NCI-H748 (cell line): ENCODE data around the gene ATRN.
"Not testable (repeated sequence)": the region's sequence is repeated elsewhere in the genome, so short reads cannot be mapped to it uniquely, and the experiment has no call there.

Source experiments
- DNase-seq: peaks from one replicate; lab custom pipeline; 2025; ENCODE audit not compliant: unreplicated experiment; lab: John Stamatoyannopoulos, UW

Gene ATRN

DNA sequence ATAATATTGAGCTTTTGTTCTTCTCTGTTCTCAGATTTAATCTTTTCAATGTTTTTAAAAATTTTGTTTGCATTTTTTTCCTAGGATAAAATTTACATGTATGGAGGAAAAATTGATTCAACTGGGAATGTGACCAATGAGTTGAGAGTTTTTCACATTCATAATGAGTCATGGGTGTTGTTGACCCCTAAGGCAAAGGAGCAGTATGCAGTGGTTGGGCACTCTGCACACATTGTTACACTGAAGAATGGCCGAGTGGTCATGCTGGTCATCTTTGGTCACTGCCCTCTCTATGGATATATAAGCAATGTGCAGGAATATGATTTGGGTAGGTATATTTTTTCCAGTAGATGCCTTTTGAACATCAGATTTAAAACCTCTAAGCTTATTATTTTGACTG is 89.8 kb downstream of the ATRN start:
- DNase-seq = no peak

DNA sequence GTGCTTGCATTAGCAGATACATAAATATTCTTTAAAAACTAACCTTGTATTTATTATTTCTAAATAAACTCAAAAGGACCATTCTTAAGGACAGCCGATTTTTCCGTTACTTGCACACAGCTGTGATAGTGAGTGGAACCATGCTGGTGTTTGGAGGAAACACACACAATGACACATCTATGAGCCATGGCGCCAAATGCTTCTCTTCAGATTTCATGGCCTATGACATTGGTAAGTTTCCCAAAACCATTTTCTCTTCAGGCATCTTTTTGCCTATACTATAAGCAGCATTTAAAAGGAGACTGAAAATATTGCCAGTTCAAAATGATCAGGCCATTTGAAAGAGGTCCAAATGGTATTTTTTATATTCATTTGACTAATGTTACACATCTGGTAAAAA is 92.3 kb downstream of the ATRN start:
- DNase-seq = no peak

DNA sequence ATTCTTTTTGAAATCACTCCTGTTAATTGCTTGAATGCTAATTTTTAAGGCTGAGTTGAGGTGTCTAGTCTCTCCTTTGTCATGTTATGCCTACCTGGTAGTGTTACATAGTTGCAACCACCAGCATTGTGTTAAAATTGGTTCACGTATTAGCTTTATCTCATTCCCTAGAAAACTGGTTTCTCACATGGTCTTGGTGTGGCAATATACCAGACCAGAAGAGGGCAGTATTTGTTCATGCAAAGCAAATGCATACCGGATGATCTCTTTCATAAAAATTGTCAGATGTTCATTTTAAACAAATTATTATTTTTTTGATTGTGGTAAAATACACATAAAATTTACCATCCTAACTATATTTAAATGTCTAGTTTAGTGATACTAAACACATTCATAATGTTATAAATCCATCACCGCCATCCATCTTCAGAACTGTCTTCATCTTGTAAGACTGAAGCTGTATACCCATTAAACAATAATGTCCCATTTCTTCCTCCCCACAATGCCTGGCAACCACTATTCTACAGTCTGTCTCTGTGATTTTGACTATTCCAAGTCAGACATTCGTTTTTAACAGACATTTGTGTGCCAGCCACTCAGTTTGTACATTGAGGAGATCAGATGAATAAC is 92.8 kb downstream of the ATRN start:
- peak; percentile 62 for DNase-seq

DNA sequence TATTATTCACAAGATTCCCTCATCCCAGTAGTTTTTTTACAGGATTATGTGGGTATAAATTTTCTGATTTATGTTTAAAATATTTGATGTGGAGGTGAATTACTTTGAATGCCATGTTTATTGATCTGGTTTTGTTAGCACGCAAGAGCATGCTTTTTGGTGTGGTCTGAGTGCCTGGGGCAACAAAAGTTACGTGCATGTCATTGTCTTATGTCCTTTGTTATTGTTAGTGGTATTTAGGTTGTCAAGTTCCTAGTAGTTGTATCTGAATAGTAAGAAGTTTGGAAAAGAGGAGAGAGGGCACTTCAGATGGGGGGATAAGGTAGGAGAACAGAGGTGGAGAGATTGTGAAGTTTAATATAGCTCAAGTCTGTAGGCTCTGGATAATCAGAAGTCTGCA is 95.0 kb downstream of the ATRN start:
- no peak for DNase-seq

DNA sequence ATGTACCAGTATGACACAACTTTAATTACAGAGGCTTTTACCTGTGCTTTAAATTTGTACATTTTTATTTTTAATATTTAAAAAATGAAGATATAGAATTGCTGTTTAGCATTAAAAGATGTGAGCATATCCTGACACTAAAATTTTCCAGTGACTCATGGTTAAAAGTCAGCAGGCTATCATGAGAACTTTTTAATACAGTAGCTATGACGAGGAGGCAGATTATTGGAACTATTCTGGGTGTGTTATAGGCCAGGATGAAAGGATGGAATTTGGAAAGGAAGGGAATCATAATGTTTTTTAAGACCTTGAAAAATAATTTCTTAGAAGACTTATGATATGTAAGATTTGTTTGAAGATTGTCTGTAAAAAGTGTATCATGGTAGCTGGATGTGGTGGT is 101.3 kb downstream of the ATRN start:
- no peak for DNase-seq

DNA sequence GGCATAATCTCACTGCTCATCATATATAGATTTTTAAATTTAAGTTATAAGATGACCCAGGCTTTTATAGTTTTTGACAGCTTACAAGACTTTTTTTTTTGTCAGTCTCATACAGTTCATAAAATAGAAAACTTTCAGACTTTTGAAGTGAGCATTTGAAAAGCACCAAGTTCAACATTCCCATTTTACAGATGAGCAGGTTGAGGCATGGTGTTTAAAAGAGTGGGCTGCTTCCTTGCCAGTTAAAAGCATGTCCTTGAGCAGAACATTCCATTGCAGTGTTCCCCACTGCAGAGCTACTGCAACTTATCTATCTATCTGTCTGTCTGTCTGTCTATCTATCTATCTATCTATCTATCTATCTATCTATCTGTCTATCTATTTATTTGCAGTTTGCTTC is 105.5 kb downstream of the ATRN start:
- DNase-seq = no peak

DNA sequence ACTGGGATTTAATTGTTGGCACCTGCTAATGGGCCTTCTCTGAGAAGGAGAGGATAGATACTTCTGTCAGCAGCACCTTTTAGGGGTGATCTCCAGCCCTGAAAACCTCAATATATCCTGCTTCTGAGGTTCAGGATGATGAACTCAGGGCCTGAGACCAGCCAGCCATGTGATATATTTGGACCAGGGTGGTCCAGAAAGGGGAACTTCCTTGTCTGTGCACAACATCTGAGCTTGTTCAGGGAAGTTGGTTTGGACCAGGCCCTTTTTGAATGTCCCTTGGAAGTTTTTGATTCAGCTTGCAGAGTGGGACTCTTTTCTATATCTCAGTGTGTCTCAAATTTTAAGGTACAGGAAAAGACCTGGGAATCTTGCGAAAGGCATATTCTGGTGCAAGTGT is 106.5 kb downstream of the ATRN start:
- DNase-seq = no peak

DNA sequence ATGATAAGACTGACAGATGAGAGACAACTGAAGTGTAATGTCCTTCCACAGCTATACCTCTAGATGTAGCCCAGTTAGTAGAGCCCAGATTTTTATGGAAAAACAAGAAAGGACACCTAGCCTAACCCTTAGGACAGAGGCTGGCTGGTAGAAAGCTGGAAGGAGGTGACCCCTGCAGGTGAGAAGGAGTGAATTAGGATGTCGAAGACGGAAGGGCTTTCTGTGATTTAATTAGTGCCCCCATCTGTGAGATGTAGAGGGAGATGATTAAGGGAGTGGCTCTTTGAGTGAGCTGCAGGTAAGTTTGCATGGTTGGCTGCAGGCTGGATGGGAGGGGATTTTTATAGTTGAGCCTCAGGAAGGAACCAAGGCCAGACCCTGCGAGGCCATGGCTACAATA is 109.6 kb downstream of the ATRN start:
- DNase-seq = no peak

DNA sequence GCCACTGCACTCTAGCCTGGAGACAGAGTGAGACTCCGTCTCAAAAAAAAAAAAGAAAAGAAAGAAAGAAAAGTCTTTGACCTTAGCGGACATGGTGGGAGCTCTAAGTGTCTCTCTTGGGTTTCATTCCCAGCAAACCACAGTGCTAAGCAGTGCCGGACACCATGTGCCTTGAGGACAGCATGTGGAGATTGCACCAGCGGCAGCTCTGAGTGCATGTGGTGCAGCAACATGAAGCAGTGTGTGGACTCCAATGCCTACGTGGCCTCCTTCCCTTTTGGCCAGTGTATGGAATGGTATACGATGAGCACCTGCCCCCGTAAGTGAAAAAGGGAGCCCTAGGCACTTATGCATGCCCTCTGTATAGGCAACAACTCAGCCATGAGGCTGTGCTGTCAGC is 112.9 kb downstream of the ATRN start:
- no peak for DNase-seq

DNA sequence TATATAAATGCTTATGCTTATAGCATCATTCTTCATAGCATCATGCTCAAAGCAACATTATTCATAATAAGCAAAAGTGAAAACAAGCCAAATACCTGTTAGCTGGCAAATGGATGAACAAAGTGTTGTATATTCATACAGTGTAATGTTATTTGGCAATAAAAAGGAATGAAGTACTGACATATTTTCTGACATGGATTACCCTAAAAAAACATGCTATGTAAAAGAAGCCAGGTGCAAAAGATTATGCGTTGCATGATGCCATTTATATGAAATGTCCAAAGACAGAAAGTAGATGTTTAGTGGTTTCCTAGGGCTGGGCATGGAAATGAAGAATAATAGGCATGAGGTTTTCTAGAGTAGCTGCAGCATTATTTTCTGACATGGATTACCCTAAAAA is 115.3 kb downstream of the ATRN start:
- DNase-seq = no peak

DNA sequence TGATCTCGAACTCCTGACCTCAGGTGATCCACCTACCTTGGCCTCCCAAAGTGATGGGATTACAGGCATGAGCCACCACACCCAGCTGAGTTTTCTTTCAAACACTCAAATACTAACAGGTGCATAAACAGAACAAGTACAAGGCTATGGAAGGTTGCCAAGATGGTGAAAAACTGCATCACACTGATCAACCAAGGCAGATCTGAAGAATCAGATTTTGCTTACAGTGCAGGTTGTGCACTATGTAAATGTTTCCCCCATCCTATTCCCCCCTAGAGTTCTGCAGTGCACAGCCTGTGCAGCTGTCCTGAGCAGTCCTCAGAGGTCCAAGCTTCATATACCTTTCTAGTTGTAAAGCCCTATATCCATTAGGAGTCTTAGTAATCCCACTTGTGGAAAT is 119.3 kb downstream of the ATRN start:
- DNase-seq = no peak

DNA sequence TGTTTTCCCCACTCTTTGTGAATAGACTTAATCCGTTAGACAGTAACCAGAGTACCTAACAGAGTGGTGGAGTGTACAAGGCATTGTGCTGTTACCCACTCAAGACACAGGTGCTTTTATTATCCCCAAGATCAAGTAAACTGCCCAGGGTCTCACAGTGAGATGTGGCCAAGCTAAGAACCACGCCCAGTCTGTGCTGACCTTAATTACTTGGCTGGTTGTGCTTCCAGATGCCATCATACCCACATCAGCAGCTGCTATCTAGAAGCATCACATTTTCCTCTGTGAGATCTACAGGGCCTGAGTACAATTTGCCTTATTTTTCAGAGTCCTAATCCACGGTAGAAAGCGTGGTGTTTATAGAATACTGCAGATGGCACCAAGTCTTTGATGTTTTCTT is 122.1 kb downstream of the ATRN start:
- no peak for DNase-seq

DNA sequence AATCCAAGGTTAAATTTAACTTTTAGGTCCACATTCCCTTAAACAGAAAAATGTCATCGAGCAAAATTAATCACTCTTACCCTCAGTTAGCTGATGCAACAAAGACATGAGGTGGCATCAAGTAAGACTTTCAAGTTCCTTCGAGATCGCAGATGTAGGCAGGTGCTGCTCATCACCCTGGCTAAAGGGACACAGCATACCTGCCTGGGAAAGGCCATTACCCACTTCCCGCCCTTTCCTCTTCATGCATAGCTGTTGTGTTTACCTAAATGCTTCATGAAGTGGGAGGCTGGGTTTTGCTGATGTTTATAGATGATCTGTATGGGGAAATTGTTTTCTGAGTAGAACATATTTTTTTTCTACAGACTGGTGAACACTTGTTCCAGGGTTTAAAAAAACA is 124.7 kb downstream of the ATRN start:
- peak; percentile 76 for DNase-seq

DNA sequence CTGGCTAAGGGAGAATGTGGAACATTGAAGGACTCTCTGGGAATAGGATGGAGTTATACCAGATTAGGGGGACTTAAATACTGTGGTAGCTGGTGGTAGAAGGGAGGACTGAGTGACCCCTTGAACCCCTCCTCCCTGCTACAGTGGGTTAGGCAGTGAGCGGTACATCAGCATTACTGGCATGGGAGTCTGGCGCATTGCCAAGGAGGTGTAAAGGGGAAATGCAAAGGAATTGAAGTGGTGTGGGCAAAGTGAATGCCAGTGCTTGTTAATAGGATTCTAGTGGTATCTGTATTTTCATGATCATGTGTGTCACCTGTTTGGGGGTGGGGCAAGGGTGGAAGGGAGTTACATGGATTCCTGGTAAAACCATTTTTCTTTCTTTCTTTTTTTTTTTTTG is 132.3 kb downstream of the ATRN start:
- DNase-seq = no peak

DNA sequence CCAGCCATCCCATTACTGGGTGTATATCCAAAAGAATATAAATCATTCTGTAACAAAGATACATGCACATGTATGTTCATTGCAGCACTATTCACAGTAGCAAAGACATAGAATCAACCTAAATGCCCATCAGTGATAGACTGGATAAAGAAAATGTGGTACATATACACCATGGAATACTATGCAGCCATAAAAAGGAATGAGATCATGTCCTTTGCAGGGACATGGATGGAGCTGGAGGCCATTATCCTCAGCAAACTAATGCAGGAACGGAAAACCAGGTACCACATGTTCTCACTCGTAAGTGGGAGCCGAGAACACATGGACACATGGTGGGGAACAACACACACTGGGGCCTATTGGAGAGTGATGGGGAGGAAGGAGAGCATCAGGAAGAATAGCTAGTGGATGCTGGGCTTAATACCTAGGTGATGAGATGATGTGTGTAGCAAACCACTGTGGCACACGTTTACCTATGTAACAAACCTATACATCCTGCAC is 134.6 kb downstream of the ATRN start:
- not testable (repeated sequence) for DNase-seq

DNA sequence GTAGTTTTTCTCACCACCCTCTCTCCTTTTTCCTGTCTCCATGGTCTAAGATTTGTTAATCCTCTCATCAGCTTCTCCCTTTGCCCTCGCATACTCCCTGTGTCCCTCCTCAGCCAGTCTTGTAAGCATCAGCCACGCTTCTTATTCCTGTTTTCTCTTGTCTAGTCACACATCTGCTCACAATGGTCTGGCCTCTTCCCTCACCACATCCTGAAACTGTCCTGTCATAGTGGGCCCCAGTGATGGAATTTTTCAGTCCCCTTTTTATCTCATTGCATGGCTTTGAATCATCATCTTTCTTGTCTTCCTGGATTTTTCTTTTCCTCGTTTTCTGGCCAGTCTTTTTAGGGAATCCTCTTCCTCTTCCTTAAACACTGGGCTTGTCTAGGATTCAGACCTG is 135.2 kb downstream of the ATRN start:
- no peak for DNase-seq

DNA sequence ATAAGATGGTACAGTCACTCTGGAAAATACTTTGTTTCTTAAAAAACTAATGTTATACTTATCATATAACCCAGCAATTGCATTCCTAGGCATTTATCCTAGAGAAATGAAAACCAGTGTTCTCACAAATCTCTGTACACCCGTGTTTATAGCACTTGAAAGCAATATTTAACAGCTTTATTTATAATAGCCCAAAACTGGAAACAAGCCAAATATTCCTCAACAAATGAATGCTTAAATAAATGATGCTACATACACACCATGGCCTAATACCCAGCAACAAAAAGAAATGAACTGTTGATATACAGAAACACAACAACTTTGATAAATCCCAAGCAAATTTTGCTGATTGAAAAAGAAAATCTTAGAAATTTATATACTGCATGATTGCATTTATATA is 141.1 kb downstream of the ATRN start:
- no peak for DNase-seq

DNA sequence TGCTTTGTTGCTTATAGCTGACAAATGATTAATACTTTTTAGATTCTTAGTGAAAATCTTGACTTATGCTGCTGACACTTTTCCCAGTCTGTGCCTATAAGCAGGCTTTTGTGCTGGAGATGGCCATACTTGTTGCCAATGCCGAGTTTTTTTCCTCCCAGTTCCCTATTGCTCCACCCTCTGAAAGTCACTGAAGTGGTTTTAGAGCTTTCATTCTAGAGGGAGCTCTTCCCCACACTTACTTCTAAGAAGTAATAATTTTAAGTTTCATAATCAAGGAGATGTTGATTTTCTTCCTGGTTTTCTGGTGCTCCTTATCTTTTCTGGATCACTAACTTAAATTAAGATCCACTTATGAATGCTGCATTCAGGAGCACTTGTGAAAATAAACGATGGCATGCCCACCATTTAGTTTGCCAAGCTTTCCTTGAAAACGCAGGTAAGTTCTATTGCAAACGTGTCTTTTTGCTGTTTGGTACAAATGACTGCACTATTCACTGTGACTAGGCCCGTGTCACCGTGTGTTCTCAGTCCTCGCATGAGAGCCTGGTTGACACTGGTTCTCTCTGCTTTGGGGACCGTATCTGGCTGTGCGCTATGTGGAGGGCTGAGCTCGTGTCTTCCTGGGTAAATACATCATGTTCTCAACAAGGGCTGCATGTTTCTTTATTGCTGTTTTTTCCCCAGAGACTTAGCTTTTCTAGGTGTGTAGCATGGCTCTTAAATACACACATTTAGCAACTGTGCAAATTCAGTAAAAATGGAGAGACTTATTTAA is 142.2 kb downstream of the ATRN start:
- no peak for DNase-seq

DNA sequence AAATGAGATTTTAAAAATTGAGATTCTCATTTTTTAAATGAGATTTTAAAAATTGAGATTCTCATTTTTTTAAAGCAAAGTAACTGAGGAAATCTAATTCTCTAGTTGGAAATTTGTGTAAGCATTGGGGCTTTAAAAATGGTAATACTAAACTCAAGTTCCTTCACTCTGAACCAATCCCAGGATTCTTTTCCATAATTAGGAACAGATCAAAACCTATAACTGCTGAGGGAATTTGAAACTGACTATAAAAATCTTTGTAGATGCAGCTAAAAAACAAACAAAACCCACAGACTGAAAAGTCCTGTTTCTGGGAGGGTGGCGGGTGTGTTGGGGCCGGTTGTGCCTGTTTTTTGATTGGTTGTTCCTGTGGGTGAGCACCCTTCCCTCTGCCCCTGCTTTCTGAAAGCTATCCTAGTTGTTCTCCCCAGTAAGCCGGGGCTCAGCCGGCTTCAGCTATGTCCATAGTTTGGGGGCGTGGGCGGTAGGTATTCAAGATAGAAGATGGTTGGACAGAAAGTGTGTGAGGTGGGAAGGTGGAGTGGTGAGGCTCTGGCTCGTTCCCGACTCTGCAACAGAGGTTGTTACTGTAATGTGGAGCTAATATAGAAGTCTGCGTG is 143.1 kb downstream of the ATRN start:
- no peak for DNase-seq

DNA sequence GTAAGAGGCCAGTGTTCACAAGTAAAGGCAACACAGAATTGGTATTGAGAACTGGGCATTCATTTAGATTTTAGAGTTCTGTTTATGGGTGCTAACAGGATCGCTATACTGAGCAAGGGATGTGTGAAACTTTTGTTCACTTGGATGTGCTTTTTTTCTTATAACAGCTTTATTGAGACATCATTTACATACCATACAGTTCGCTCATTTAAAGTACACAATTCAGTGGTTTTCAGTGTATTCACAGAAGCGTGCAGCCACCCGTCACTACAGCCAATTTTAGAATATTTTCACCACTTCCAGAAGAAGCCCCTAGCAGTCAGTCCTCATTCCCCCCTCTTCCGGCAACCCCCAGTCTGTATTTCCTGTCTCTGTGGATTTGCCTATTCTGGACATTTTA is 143.6 kb downstream of the ATRN start:
- DNase-seq = no peak

DNA sequence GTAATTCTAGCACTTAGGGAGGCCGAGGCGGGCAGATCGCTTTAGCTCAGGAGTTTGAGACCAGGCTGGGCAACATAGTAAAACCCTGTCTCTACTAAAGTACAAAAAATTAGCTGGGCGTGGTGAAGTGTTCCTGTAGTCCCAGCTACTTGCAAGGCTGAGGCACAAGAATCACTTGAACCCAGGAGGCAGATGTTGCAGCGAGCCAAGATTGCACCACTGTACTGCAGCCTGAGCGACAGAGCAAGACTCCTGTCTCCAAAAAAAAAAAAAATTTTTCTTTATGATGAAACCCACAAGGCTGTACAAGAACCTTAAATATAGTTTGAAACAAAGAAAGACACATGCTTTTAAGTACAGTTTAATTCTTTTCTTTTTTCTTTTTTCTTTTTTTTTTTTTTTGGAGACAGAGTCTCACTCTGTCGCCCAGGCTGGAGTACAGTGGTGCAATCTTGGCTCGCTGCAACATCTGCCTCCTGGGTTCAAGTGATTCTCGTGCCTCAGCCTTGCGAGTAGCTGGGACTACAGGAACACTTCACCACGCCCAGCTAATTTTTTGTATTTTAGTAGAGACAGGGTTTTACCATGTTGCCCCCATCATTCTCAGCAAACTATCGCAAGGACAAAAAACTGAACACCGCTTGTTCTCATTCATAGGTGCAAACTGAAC is 144.5 kb downstream of the ATRN start:
- DNase-seq = not testable (repeated sequence)

DNA sequence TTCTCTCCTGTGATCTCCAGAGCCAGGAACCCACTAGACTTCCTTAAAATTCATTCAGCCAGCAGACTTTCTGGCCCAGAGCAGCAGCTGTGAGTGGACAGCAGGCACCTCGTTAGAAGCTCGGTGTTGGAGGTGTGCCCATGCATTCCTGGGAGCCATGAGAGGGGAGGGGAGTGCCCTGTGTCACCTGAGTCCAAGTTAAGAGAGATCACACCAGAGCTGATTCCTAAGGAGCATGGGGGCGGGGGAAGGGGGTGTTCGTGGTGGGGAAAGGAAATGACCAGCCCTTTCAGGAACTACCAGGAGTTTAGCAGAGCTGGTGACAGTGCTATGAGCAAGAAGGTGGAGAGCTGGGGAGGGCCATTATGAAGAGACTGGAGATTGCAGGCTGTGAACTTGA is 145.4 kb downstream of the ATRN start:
- DNase-seq = no peak
